HUES6 (cell line): ENCODE measurements around the gene BCL2.

Source experiments
- H3K27ac ChIP-seq: 2 replicates; pipeline ENCODE4 v1.7.0; 2013; ENCODE audit warnings: low read depth, mild to moderate bottlenecking, low read length, inconsistent platforms
- H3K27me3 ChIP-seq: 2 replicates; pipeline ENCODE4 v1.6.1; 2013; ENCODE audit warnings: low read length; ENCODE audit not compliant: control insufficient read depth, insufficient read depth
- H3K36me3 ChIP-seq: 2 replicates; pipeline ENCODE4 v1.6.1; 2013; ENCODE audit warnings: low read length; ENCODE audit not compliant: control insufficient read depth, insufficient read depth
- H3K4me1 ChIP-seq: 2 replicates; pipeline ENCODE4 v1.6.1; 2013; ENCODE audit warnings: low read length; ENCODE audit not compliant: control insufficient read depth, insufficient read depth
- H3K4me3 ChIP-seq: 2 replicates; pipeline ENCODE4 v1.5.1; 2013; ENCODE audit warnings: low read depth, low read length
- H3K9ac ChIP-seq: one replicate; pipeline ENCODE4 v1.6.1; 2013; ENCODE audit warnings: mild to moderate bottlenecking, low read length
- H3K9me3 ChIP-seq: 2 replicates; pipeline ENCODE4 v1.6.1; 2013; ENCODE audit warnings: low read depth, low read length; ENCODE audit not compliant: control insufficient read depth, insufficient read depth

BCL2 gene

DNA sequence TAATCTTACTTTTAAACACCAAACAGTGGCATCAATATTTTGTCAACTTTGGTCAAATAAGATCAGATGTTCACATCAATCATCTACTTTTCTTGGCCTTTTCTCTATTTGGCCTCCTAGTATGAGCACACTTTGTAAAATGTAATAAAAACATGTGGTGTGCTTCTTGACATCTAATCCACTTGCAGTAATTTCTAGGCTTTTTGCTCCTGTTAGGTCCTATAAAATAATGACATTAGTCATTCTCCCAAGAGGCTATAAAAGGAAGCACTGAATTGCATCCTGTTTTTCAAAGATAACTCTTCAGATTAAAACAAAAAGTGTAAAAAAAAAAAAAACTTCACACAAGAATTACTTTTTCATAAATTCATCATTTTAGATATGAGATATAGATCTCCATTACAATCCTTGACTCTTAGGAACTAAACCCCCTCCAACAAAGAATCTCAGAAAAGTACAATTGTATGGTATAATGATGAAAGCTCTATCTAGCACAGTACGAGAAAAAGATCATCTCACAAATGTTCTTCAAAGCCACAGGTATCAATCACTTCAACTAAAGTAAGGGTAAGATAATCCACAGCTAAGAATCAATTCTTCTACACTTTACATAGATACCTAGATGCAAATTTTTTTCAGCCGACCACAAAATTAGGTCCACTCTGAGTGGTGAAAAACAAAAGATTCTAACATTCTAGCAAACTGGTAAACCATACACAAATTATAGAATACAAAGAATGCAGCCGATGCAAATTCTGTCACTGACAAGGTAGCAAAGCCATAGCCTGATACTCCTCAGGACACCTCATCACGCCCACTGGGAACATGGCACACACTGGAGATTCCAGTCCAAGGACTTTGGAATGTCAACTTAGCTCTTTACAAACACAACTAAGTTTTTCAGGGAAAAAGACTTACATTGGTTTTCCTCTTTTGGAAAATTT, 2.7 kb downstream of the BCL2 start:
- no peak overlapping the region for H3K27ac ChIP-seq
- H3K27me3 ChIP-seq, result peaks cover 64% of the 10 kb centered on the region
- no peak overlapping the region for H3K9ac ChIP-seq
- no peaks in the 10 kb centered on the region for H3K9me3 ChIP-seq
- H3K4me1 ChIP-seq, result peaks cover 7% of the 10 kb centered on the region; the same call in 1 of the 2 replicates
- no peaks in the 10 kb centered on the region for H3K36me3 ChIP-seq
- no peak overlapping the region for H3K4me3 ChIP-seq

DNA sequence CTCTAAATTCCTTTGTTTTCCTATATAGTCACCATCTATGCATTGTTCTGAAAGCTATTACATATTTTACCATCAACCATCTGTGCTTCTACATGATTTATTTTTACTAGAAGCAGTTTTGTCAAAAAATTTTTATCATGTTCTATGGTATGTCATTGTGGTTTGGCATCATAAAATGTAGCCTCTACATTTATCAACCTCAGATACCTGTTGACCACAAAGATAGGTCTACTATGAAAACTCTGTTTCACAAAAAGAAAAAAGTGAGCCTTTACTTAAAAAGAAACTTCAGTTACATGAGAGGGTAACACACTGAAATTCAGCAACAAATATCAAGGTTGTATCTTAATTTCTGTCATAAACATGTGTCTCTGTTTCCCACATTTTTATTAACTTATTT, 3.7 kb downstream of the BCL2 start:
- H3K9me3 ChIP-seq, result no peaks in the 10 kb centered on the region
- H3K4me3 ChIP-seq, result no peak overlapping the region
- H3K27ac ChIP-seq, result no peak overlapping the region
- no peaks in the 10 kb centered on the region for H3K36me3 ChIP-seq
- peaks cover 57% of the 10 kb centered on the region for H3K27me3 ChIP-seq
- peaks cover 7% of the 10 kb centered on the region; the same call in 1 of the 2 replicates for H3K4me1 ChIP-seq
- H3K9ac ChIP-seq, result no peak overlapping the region

DNA sequence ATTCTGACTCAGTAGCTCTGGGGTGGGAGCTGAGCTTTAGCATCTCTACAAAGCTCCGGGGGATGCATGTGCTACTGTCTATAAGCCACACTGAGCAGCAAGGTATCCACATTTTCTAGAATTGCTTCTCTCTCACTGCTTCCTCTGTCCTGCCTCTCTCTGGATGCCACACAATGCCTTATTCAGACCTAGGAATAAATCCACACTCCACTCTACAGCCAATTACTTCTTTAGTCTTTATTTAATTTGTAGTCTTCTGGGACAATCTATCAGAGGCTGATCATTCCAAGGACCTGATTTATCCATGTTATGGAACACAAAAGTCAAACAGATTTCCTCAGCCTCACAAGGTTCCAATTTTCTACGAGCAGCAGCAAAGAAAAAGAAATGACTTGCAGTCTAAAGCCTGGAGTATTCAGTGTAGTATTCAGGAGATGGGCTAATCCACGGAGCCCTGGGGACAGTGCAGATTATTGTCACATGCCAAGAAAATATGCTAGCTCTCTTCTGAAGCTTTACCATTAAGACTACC, 4.4 kb downstream of the BCL2 start:
- peaks cover 7% of the 10 kb centered on the region; the same call in 1 of the 2 replicates for H3K4me1 ChIP-seq
- H3K27ac ChIP-seq, result no peak overlapping the region
- H3K36me3 ChIP-seq, result no peaks in the 10 kb centered on the region
- H3K4me3 ChIP-seq, result no peak overlapping the region
- H3K27me3 ChIP-seq, result peaks cover 53% of the 10 kb centered on the region
- no peak overlapping the region for H3K9ac ChIP-seq
- no peaks in the 10 kb centered on the region for H3K9me3 ChIP-seq

DNA sequence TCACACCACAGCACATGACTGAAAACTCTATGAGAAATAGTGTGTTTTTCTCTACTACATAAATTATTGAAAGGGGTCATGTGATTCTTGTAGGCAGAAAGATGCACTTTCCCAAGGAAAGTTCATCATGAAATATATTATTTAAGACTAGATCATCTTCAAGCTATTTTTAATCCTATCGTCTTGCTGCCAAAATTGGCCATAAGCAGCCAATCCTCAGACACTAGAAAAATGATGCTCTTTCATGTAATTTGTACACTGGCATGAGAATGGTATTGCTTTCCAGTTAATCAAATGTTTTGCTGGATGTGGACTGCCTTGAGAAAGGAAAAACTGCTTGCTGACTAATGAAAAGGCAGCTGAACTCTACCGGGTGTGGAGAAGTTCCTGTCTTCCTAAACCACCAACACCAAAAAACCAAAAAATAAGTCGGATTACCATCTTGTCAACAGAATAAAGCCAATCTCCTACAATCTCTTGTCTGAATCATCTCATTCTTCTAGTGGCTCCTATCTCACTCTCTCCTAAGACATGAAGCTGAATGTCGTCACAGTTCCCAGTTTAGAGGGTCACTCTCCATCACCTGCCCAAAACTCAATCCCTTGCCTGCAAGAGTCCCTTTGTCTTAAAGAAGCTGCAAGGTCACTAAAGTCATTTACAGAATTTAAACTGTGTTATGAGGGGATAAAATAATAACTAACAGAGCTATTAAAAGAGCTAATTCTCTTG, 5.3 kb downstream of the BCL2 start:
- H3K9me3 ChIP-seq, result no peaks in the 10 kb centered on the region
- no peaks in the 10 kb centered on the region for H3K36me3 ChIP-seq
- H3K4me1 ChIP-seq, result peaks cover 7% of the 10 kb centered on the region; the same call in 1 of the 2 replicates
- H3K9ac ChIP-seq, result no peak overlapping the region
- no peak overlapping the region for H3K4me3 ChIP-seq
- H3K27ac ChIP-seq, result no peak overlapping the region
- peaks cover 51% of the 10 kb centered on the region for H3K27me3 ChIP-seq

DNA sequence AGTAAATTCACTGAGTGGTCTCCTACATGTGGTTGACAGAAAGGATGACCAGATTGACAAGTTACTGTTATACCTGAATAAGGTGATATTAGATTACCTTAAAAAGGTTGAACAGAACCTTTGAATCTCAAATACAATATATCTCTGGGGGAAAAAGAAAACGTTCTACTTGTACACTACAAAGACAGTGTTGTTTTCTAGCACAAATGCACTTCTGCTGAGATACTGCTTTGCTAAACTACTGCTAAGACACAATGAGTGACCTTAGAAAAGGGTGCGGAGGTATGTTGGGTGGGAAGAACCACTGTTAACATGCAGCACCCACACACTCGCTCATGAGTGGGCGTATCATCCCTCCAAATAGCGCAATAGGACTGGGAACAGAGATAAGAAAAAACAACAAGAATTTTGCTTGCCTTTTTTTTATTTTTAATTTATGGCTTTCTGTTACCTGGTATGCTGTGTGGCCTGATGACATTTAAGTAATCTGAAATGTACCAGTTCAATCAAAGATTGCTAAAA, 6.1 kb downstream of the BCL2 start:
- Histone ChIP-seq H3K4me1 (0 out of 2 replicates have a peak, but pooled peaks cover under 1% of the 10 kb centered on the region), H3K27ac (no peak overlapping the region), H3K4me3 (no peak overlapping the region), H3K9me3 (no peaks in the 10 kb centered on the region), H3K9ac (no peak overlapping the region), H3K27me3 (peaks cover 47% of the 10 kb centered on the region), H3K36me3 (no peaks in the 10 kb centered on the region)

DNA sequence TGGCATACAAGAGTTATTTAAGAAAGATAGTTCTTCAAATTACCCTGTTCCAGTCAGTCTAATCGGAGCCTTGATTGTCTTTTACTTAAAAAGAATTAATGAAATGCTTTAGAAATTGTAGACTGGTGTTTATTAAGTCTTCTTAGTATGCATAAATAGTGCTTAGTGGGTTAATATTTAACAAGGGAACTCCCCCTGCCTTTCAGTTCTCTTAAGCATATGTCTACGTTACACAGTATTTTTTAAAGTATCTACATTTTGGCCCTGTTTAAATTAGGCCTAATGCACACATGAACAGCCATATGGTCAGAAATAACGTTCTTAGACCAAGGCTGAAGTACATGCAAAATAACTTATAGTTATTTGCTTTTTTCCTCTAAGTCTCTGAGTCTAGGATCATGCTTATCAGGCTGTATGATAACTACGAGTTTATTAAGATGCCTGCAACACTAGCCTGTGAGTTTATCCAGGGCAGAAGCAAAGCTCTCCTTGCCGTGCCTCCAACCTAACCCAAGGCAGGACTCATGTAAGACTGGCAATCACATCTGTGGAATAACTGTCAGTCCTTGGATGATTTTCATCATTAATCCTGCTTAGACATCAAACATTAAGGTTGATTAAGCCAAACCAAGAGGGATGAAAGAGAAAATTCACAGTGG, 6.7 kb downstream of the BCL2 start:
- Histone ChIP-seq H3K36me3 (no peaks in the 10 kb centered on the region), H3K27me3 (peaks cover 41% of the 10 kb centered on the region), H3K9me3 (no peaks in the 10 kb centered on the region), H3K9ac (no peak overlapping the region), H3K4me1 (no peaks in the 10 kb centered on the region), H3K27ac (no peak overlapping the region), H3K4me3 (no peak overlapping the region)

- H3K27me3 ChIP-seq, result peaks cover 32% of the 10 kb centered on the region
- H3K27ac ChIP-seq, result no peak overlapping the region
- H3K4me1 ChIP-seq, result no peaks in the 10 kb centered on the region
- no peaks in the 10 kb centered on the region for H3K36me3 ChIP-seq
- no peak overlapping the region for H3K4me3 ChIP-seq
- H3K9me3 ChIP-seq, result no peaks in the 10 kb centered on the region
- no peak overlapping the region for H3K9ac ChIP-seq
These were observed 7.6 kb downstream of the BCL2 start for GRCh38 chr18:63312019-63312409.

GRCh38 chr18:63311118-63312018, 8.2 kb downstream of the BCL2 start:
- Histone ChIP-seq H3K27me3 (peaks cover 26% of the 10 kb centered on the region), H3K4me1 (no peaks in the 10 kb centered on the region), H3K36me3 (no peaks in the 10 kb centered on the region), H3K9me3 (no peaks in the 10 kb centered on the region), H3K27ac (no peak overlapping the region), H3K9ac (no peak overlapping the region), H3K4me3 (no peak overlapping the region)

- peaks cover 13% of the 10 kb centered on the region; the same call in 1 of the 2 replicates for H3K27me3 ChIP-seq
- H3K36me3 ChIP-seq, result no peaks in the 10 kb centered on the region
- no peaks in the 10 kb centered on the region for H3K4me1 ChIP-seq
- no peak overlapping the region for H3K27ac ChIP-seq
- H3K9me3 ChIP-seq, result no peaks in the 10 kb centered on the region
- H3K4me3 ChIP-seq, result no peak overlapping the region
- no peak overlapping the region for H3K9ac ChIP-seq
These were observed 10.1 kb downstream of the BCL2 start for GRCh38 chr18:63309422-63309821.
